Suprapubic skin (tissue), 4 donors: ENCODE measurements around the gene ARPC1B. TPM values are rescaled to one million over a fixed set of nuclear protein-coding genes. Genes with fewer than 3 reads are reported as not detected.

Experiments
- DNase-seq, 2 donors: peaks; one replicate each; pipeline ENCODE4 v3.0.0-alpha.2; 2019; ENCODE audit warnings: low spot score in 2 of 2
- H3K27ac ChIP-seq: fragments of 200-600 bp; sonication (generic); one replicate; pipeline ENCODE4 v1.5.1; 2019
- H3K27me3 ChIP-seq: fragments of 200-600 bp; sonication (generic); one replicate; pipeline ENCODE4 v1.5.1; 2019
- H3K36me3 ChIP-seq: fragments of 200-600 bp; sonication (generic); one replicate; pipeline ENCODE4 v1.5.1; 2019
- H3K4me1 ChIP-seq: fragments of 200-600 bp; sonication (generic); one replicate; pipeline ENCODE4 v1.5.1; 2019
- H3K4me3 ChIP-seq: fragments of 200-600 bp; sonication (generic); one replicate; pipeline ENCODE4 v1.5.1; 2019; ENCODE audit warnings: mild to moderate bottlenecking
- H3K9me3 ChIP-seq: fragments of 200-600 bp; sonication (generic); one replicate; pipeline ENCODE4 v1.5.1; 2019
- EP300 ChIP-seq: sonication (generic); formaldehyde crosslinking; IDR thresholded peaks from one replicate; pipeline ENCODE4 v1.6.1; 2017; ENCODE audit warnings: antibody characterized with exemption
- POLR2A ChIP-seq, 2 donors: fragments of 450-650 bp; IDR thresholded peaks; one replicate each; pipeline ENCODE4 v1.6.1; 2017; ENCODE audit warnings: antibody characterized with exemption in 2 of 2, mild to moderate bottlenecking in 2 of 2, moderate library complexity in 2 of 2
- POLR2AphosphoS5 ChIP-seq, 3 donors: sonication (generic); formaldehyde crosslinking; IDR thresholded peaks; one replicate each; pipeline ENCODE4 v1.6.1; 2017; ENCODE audit warnings: antibody characterized with exemption in 3 of 3
- WGBS: methylation state at CpG from one replicate; pipeline ENCODE4 v1.1.5; 2018; 5-methylcytosine and 5-hydroxymethylcytosine counted together
- total RNA-seq, 4 donors: library from RNA; depleted of rRNA; stranded (reverse); fragments of >200 nt; gene quantifications; one replicate each; pipeline ENCODE4 v1.1.0, GENCODE V29; 2016
- TF ChIP-seq, protein P1 (sequence below), 2 donors: fragments of 200-600 bp in 1 of 2; fragments of 450-650 bp in 1 of 2; sonication (generic) in 1 of 2; IDR thresholded peaks; one replicate each; pipeline ENCODE4 v1.5.1; 2016 to 2019; ENCODE audit warnings: antibody characterized with exemption in 2 of 2, mild to moderate bottlenecking in 1 of 2, moderate library complexity in 1 of 2

The ARPC1B gene
- total RNA-seq, 4 donors from 2014 or later, result 48.9 to 66.9 (median 64.2) TPM

DNA sequence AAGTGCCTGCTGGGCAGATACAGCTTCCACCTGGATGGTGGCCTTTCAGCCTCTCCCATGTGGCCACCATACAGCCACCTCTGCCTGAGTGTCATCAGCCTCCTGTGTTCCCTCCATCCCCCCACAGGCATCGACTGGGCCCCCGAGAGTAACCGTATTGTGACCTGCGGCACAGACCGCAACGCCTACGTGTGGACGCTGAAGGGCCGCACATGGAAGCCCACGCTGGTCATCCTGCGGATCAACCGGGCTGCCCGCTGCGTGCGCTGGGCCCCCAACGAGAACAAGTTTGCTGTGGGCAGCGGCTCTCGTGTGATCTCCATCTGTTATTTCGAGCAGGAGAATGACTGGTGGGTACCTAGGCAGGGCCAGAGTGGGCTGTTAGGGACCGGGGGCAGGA, 13.4 kb downstream of the ARPC1B start:
- H3K36me3 ChIP-seq, result peaks cover 61% of the 10 kb centered on the region
- WGBS, result 96% methylated on average over 4 of the region's 20 CpGs
- TF ChIP-seq EP300 (no peak), POLR2A (IDR thresholded peaks at IDR 0.05) (no peak)

DNA sequence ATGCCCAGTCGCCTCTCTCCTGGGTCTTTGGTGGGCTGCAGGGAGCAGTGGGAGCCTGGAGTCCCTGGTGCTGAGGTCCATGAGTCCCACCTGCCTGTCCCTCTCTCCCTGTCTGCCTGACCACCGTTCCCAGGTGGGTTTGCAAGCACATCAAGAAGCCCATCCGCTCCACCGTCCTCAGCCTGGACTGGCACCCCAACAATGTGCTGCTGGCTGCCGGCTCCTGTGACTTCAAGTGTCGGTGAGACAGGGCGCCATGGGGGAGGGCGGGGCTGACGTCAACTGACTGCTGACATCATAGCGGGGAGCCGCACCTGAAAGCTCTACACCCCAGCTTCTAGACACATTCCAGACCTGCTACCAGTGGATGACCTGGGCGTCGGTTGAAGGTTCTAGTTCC, 15.2 kb downstream of the ARPC1B start:
- H3K36me3 ChIP-seq, result peaks cover 70% of the 10 kb centered on the region
- no peak for TF ChIP-seq POLR2A (IDR thresholded peaks at IDR 0.05)
- TF ChIP-seq EP300, result no peak
- TF ChIP-seq POLR2AphosphoS5 (IDR thresholded peaks at IDR 0.05), result no peak
- TF ChIP-seq, protein P1, sequence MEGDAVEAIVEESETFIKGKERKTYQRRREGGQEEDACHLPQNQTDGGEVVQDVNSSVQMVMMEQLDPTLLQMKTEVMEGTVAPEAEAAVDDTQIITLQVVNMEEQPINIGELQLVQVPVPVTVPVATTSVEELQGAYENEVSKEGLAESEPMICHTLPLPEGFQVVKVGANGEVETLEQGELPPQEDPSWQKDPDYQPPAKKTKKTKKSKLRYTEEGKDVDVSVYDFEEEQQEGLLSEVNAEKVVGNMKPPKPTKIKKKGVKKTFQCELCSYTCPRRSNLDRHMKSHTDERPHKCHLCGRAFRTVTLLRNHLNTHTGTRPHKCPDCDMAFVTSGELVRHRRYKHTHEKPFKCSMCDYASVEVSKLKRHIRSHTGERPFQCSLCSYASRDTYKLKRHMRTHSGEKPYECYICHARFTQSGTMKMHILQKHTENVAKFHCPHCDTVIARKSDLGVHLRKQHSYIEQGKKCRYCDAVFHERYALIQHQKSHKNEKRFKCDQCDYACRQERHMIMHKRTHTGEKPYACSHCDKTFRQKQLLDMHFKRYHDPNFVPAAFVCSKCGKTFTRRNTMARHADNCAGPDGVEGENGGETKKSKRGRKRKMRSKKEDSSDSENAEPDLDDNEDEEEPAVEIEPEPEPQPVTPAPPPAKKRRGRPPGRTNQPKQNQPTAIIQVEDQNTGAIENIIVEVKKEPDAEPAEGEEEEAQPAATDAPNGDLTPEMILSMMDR (IDR thresholded peaks at IDR 0.05), result no peak
- no peaks in the 10 kb centered on the region for H3K27me3 ChIP-seq
- no peak for DNase-seq
- WGBS, result 77% methylated on average over 7 of the region's 13 CpGs
- no peak overlapping the region for H3K4me3 ChIP-seq
- H3K4me1 ChIP-seq, result peaks cover 23% of the 10 kb centered on the region
- no peaks in the 10 kb centered on the region for H3K9me3 ChIP-seq
- no peak overlapping the region for H3K27ac ChIP-seq

More for the DNA sequence above, 13.4 kb downstream of the ARPC1B start:
- DNase-seq, result no peak
- Histone ChIP-seq H3K4me1 (peaks cover 9% of the 10 kb centered on the region), H3K27ac (no peak overlapping the region), H3K9me3 (no peaks in the 10 kb centered on the region), H3K27me3 (no peaks in the 10 kb centered on the region), H3K4me3 (no peak overlapping the region)

DNA sequence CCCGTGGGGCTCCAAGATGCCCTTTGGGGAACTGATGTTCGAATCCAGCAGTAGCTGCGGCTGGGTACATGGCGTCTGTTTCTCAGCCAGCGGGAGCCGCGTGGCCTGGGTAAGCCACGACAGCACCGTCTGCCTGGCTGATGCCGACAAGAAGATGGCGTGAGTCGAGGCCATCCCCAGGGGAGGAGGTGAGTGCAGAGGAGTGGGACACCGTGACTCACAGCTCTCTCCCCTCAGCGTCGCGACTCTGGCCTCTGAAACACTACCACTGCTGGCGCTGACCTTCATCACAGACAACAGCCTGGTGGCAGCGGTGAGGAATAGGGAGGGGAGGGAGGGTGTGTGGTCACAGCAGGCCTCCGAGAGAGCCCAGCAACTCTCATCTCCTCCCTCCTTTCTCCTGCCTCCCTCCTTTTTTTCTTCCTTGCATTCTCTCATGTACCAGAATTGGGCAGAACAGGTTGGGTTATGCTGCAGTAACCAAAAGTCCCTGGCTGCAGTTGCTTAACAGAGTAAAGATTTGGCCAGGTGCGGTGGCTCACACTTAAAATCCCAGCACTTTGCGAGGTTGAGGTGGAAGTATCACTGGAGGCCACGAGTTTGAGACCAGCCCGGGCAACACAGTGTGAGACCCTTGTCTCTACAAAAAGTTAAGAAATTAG, 16.5 kb downstream of the ARPC1B start:
- DNase-seq, result no peak
- H3K9me3 ChIP-seq, result no peaks in the 10 kb centered on the region
- H3K27me3 ChIP-seq, result no peaks in the 10 kb centered on the region
- no peak overlapping the region for H3K4me3 ChIP-seq
- H3K27ac ChIP-seq, result no peak overlapping the region
- TF ChIP-seq, protein P1 (IDR thresholded peaks at IDR 0.05), result no peak
- no peak for TF ChIP-seq EP300
- no peak for TF ChIP-seq POLR2AphosphoS5 (IDR thresholded peaks at IDR 0.05)
- no peak for TF ChIP-seq POLR2A (IDR thresholded peaks at IDR 0.05)
- 94% methylated on average over 23 of the region's 23 CpGs for WGBS
- peaks cover 23% of the 10 kb centered on the region for H3K4me1 ChIP-seq
- peaks cover 75% of the 10 kb centered on the region for H3K36me3 ChIP-seq

DNA sequence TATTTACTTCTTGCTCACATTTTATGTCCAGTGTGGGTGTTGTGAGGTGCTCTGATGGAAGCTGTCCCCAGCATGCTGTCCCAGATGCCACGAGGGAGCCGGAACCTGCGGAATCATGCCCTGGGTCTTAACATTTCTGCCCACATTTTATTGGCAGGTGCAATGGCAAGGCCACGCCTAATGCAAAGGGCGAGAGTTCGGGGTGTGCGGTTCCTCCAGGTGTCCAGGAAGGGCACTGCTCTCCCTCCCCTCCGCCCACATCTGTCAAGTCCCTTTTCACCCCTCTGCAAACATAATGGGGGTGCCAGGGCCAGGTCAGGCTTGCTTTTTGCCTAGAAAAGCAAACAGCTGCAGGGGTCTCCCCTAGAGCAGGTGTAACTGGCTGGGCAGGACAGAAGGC, 17.5 kb downstream of the ARPC1B start:
- Histone ChIP-seq H3K4me1 (peaks cover 23% of the 10 kb centered on the region), H3K9me3 (no peaks in the 10 kb centered on the region), H3K4me3 (peak overlapping the region; percentile 60), H3K27me3 (no peaks in the 10 kb centered on the region), H3K36me3 (peaks cover 75% of the 10 kb centered on the region), H3K27ac (no peak overlapping the region)
- TF ChIP-seq POLR2A (IDR thresholded peaks at IDR 0.05) (no peak), EP300 (no peak), POLR2AphosphoS5 (IDR thresholded peaks at IDR 0.05) (no peak)
- TF ChIP-seq, protein P1 (IDR thresholded peaks at IDR 0.05), result no peak
- DNase-seq, result no peak
- WGBS, result 71% methylated on average over 8 of the region's 8 CpGs

DNA sequence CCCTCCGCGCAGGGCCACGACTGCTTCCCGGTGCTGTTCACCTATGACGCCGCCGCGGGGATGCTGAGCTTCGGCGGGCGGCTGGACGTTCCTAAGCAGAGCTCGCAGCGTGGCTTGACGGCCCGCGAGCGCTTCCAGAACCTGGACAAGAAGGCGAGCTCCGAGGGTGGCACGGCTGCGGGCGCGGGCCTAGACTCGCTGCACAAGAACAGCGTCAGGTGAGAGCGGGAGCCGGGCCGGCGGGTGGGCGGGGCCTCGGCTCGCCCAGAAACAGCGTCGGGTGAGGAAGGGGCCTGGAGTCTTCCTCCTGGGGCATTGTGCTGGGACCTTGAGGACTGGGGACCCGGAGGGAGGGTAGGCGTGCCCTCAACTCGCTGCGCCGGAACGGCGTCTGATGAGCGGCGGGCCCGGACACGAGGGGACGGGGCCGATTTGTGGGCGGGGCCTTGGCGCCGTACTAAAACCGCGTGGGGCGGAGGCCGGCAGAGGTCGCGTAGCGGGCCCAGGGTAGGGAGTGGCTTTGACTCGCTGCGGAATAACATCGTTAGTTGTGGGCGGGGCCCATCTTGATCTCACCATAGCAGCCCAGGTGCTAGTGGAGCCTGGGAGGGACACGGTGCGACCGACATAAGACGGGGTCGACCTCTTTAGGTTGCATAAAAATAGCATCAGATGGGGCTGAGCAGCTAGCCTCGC, 18.3 kb downstream of the ARPC1B start:
- DNase-seq, result peak; percentile 91 to 95
- Histone ChIP-seq H3K27me3 (no peaks in the 10 kb centered on the region), H3K4me1 (peaks cover 23% of the 10 kb centered on the region), H3K27ac (peak overlapping the region; percentile 73), H3K4me3 (peak overlapping the region; percentile 60), H3K36me3 (peaks cover 76% of the 10 kb centered on the region), H3K9me3 (no peaks in the 10 kb centered on the region)
- WGBS, result 5% methylated on average over 31 of the region's 68 CpGs
- TF ChIP-seq POLR2A (IDR thresholded peaks at IDR 0.05) (no peak), EP300 (no peak), POLR2AphosphoS5 (IDR thresholded peaks at IDR 0.05) (no peak)
- TF ChIP-seq, protein P1 (IDR thresholded peaks at IDR 0.05), result no peak
